ENCODE results near the gene TTL.
"Not testable (repeated sequence)": the region's sequence is repeated elsewhere in the genome, so short reads cannot be mapped to it uniquely, and the experiment has no call there.

TTL gene

GRCh38 chr2:112476434-112476833 is 5.5 kb upstream of the TTL start:
- no peak for DNase-seq

- DNase-seq, result no peak
These were observed 1.4 kb upstream of the TTL start for GRCh38 chr2:112480530-112481049.

GRCh38 chr2:112481050-112481527 is 867 bp upstream of the TTL start:
- peak; percentile 84 to 85 for DNase-seq

- DNase-seq, result peak in 1 of 2 donors; percentile 51
These were observed 519 bp downstream of the TTL start for GRCh38 chr2:112482309-112483041.

- no peak for DNase-seq
These were observed 1.1 kb downstream of the TTL start for GRCh38 chr2:112483042-112483473.

GRCh38 chr2:112483831-112484230 is 1.9 kb downstream of the TTL start:
- DNase-seq, result no peak

GRCh38 chr2:112485849-112486248 is 3.9 kb downstream of the TTL start:
- no peak for DNase-seq

GRCh38 chr2:112486895-112487294 is 4.9 kb downstream of the TTL start:
- DNase-seq, result no peak

- DNase-seq, result no peak
These were observed 5.5 kb downstream of the TTL start for GRCh38 chr2:112487444-112487961.

- no peak for DNase-seq
These were observed 6.2 kb downstream of the TTL start for GRCh38 chr2:112488201-112488600.

- DNase-seq, result peak in 1 of 2 donors; percentile 72
These were observed 10.0 kb downstream of the TTL start for GRCh38 chr2:112491946-112492345.

- DNase-seq, result no peak
These were observed 11.1 kb downstream of the TTL start for GRCh38 chr2:112493048-112493447.

GRCh38 chr2:112493858-112494648 is 12.1 kb downstream of the TTL start:
- no peak for DNase-seq

GRCh38 chr2:112494828-112495227 is 12.9 kb downstream of the TTL start:
- DNase-seq, result no peak

- DNase-seq, result not testable (repeated sequence)
These were observed 13.9 kb downstream of the TTL start for GRCh38 chr2:112495878-112496277.

GRCh38 chr2:112500850-112501484 is 19.0 kb downstream of the TTL start:
- peak in 1 of 2 donors; percentile 20 for DNase-seq

GRCh38 chr2:112509239-112509998 is 27.5 kb downstream of the TTL start:
- not testable (repeated sequence) for DNase-seq

GRCh38 chr2:112516801-112517200 is 34.8 kb downstream of the TTL start:
- no peak for DNase-seq

GRCh38 chr2:112518807-112519206 is 36.9 kb downstream of the TTL start:
- no peak for DNase-seq

- DNase-seq, result no peak
These were observed 37.5 kb downstream of the TTL start for GRCh38 chr2:112519506-112519905.

GRCh38 chr2:112520234-112520783 is 38.4 kb downstream of the TTL start:
- no peak for DNase-seq

- DNase-seq, result no peak
These were observed 41.4 kb downstream of the TTL start for GRCh38 chr2:112523291-112523777.
